ENCODE measurements around the gene FSCN2. TPM values are rescaled to one million over a fixed set of nuclear protein-coding genes. Genes with fewer than 3 reads are reported as not detected.

FSCN2 gene
- total RNA-seq, 1 donor from 2014 or later = 0.52 TPM

DNA sequence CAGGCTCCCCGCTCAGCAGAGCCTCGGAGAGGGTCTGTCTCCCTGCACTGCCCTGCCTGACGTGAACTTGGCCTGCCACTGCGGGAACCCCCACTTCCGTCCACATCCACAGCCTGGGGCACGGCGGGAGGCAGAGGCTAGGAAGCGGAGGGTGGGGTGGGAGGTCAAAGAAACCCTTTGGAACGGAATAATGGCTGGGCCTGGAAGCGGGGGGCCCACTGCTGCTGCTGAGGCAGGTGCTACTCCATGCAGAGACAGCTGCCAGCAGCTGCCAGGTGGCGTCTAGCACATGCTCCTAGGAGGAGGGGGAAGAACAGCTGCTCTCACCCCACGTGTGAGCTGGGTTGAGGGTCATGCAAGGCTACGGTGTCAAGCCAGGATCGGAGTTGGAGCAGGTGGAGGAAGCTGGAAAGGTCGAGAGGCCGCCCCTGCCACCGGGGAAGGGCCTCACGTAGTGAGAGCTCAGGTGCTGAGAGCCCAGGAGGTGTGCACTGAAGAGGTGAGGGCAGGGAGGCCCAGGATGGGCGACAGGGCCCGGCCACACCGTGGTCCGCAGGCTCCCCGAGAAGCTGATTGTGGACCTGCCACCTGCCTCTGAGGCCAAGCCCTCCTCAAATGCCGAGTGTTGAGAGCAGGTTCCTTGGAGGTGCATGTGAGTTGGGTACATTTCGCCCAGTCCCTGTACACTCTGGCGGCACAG lies 9.8 kb downstream of the FSCN2 start:
- H3K27ac Mint-ChIP-seq = no peak overlapping the region
- no peaks in the 10 kb centered on the region for H3K4me1 Mint-ChIP-seq (ENCODE audit: low read depth)
- intact Hi-C loops (cut with micrococcal nuclease) = loop anchor here (2.0 kb wide), 1 partner anchor 23 kb away; no protein-coding TSS in a partner anchor
- no peak for DNase-seq (ENCODE audit: low spot score)
- no peaks in the 10 kb centered on the region for H3K9me3 Mint-ChIP-seq
- H3K27me3 Mint-ChIP-seq (ENCODE audit: insufficient read depth) = peaks cover 11% of the 10 kb centered on the region
- H3K36me3 Mint-ChIP-seq (ENCODE audit: low read depth) = peaks cover 9% of the 10 kb centered on the region
- H3K4me3 Mint-ChIP-seq = no peak overlapping the region

DNA sequence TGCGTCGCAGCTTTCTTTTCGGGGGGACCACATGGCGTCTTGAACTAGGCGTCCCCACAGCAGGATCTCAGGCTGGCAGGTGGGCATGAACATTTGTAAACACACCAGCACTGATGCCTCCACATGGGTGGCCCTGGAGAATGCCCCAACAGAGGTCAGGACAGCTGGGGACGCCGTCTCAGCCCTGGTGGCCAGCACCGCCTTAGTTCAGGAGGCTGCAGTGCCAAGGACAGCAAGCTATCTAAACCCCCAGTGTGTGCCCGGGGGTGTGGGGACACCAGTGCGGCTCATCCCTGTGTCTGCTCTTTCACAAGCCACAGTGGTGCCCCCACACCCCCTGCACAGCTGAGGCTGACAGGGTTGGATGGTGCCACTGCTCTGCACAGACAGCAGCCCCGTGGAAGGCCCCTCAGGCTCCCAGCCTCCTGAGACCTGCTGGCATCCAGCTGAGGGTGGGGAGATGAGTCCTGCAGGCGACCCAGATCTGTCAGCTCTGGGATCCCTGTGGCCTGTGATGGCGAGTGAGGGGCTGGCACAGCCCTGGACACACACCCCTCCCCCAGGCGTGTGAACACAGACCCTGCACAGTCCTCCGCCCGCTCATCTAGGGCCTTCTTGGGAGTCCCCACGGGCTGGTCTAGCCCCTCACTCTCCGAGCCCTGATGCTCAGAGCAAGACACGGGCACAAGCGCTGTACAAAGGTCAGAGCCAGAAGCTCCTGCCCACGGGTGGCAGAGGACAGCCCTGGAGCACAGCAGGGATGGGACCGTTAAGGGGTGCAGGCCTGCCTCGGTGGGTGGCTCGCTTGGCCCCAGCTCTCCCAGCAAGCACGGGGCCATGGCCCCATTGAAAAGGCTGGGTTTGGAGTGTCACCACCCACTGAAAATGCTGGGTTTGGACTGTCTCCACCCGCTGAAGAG lies 10.7 kb downstream of the FSCN2 start:
- no peak for DNase-seq (ENCODE audit: low spot score)
- intact Hi-C loops (cut with micrococcal nuclease) = no loop called here
- H3K9me3 Mint-ChIP-seq = no peaks in the 10 kb centered on the region
- no peak overlapping the region for H3K27ac Mint-ChIP-seq
- peaks cover 9% of the 10 kb centered on the region for H3K36me3 Mint-ChIP-seq (ENCODE audit: low read depth)
- no peak overlapping the region for H3K4me3 Mint-ChIP-seq
- H3K4me1 Mint-ChIP-seq (ENCODE audit: low read depth) = no peaks in the 10 kb centered on the region
- peaks cover 11% of the 10 kb centered on the region for H3K27me3 Mint-ChIP-seq (ENCODE audit: insufficient read depth)

DNA sequence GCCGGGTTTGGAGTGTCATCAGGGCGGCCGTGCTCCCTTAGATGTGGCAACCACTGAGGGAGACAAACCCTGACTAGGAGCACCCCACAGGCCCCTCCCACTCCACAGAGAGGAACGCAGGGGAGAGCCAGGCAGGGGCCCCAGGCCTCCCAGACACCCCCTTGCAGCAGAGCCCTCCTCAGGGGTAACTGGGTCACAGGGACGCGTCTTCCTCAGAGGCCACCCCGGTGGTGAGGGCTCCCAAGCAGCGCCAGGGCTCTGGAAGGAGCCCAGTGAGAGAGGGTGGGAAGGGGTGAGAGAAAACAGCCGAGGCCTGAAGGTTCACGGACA lies 11.4 kb downstream of the FSCN2 start:
- H3K27ac Mint-ChIP-seq = no peak overlapping the region
- intact Hi-C loops (cut with micrococcal nuclease) = no loop called here
- no peaks in the 10 kb centered on the region for H3K4me1 Mint-ChIP-seq (ENCODE audit: low read depth)
- H3K27me3 Mint-ChIP-seq (ENCODE audit: insufficient read depth) = peaks cover 11% of the 10 kb centered on the region
- H3K36me3 Mint-ChIP-seq (ENCODE audit: low read depth) = peaks cover 9% of the 10 kb centered on the region
- H3K4me3 Mint-ChIP-seq = no peak overlapping the region
- H3K9me3 Mint-ChIP-seq = no peaks in the 10 kb centered on the region
- no peak for DNase-seq (ENCODE audit: low spot score)

- DNase-seq (ENCODE audit: low spot score) = no peak
- H3K4me3 Mint-ChIP-seq = no peak overlapping the region
- H3K27ac Mint-ChIP-seq = no peak overlapping the region
These were observed 11.9 kb downstream of the FSCN2 start for GRCh38 chr17:81539961-81540675.

DNA sequence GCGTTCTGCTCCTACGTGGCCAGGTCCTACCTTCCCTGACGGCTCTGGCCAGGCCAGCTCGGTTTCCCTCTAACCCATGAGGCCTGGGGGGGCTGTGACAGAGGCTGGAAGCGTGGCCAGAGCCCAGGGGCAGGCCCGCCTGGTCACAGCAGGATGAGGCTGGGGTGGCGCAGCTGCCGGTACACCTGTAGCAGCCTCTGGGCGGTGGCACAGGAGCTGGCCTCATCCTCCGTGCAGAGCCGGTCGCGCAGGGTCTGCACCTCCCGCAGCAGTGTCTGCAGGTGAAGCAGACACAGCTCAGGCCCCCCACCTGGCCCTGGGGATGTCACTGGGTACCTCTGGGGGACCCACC lies 12.5 kb downstream of the FSCN2 start:
- H3K27me3 Mint-ChIP-seq (ENCODE audit: insufficient read depth) = peaks cover 11% of the 10 kb centered on the region
- no peaks in the 10 kb centered on the region for H3K9me3 Mint-ChIP-seq
- H3K36me3 Mint-ChIP-seq (ENCODE audit: low read depth) = peaks cover 9% of the 10 kb centered on the region
- intact Hi-C loops (cut with micrococcal nuclease) = no loop called here
- no peak overlapping the region for H3K27ac Mint-ChIP-seq
- H3K4me3 Mint-ChIP-seq = no peak overlapping the region
- DNase-seq (ENCODE audit: low spot score) = no peak
- H3K4me1 Mint-ChIP-seq (ENCODE audit: low read depth) = no peaks in the 10 kb centered on the region

More at GRCh38 chr17:81539961-81540675, 11.9 kb downstream of the FSCN2 start:
- Mint-ChIP-seq H3K27me3 (ENCODE audit: insufficient read depth) (peaks cover 11% of the 10 kb centered on the region), H3K4me1 (ENCODE audit: low read depth) (no peaks in the 10 kb centered on the region), H3K36me3 (ENCODE audit: low read depth) (peaks cover 9% of the 10 kb centered on the region), H3K9me3 (no peaks in the 10 kb centered on the region)
- intact Hi-C loops (cut with micrococcal nuclease) = no loop called here

DNA sequence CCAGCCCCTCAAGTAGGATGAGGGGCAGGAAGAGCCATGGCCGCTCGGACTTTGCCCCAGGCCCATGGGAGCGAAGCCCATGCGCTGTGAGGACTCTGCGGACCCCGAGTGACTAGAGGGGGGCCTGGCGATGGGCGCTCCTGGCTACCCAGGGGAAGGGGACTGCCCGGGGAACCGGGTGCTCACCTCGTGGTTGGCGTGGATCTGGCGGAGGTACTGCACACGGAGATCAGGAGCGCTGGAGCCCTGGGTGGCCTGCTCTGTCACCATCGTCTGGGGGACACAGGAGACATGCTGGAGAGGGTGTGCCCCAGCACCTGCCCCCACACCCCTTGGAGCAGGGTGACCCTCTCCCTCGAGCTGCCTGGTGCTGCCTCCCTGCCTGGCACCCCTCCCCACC lies 12.9 kb downstream of the FSCN2 start:
- H3K27me3 Mint-ChIP-seq (ENCODE audit: insufficient read depth) = peaks cover 7% of the 10 kb centered on the region
- peaks cover 11% of the 10 kb centered on the region for H3K36me3 Mint-ChIP-seq (ENCODE audit: low read depth)

GRCh38 chr17:81542431-81543338 lies 14.5 kb downstream of the FSCN2 start:
- H3K4me1 Mint-ChIP-seq (ENCODE audit: low read depth) = no peaks in the 10 kb centered on the region
- intact Hi-C loops (cut with micrococcal nuclease) = no loop called here
- peaks cover 16% of the 10 kb centered on the region for H3K36me3 Mint-ChIP-seq (ENCODE audit: low read depth)
- no peaks in the 10 kb centered on the region for H3K9me3 Mint-ChIP-seq
- no peak overlapping the region for H3K27ac Mint-ChIP-seq
- H3K27me3 Mint-ChIP-seq (ENCODE audit: insufficient read depth) = peaks cover 3% of the 10 kb centered on the region
- DNase-seq (ENCODE audit: low spot score) = no peak
- no peak overlapping the region for H3K4me3 Mint-ChIP-seq

More for the DNA sequence above, 12.9 kb downstream of the FSCN2 start:
- intact Hi-C loops (cut with micrococcal nuclease) = no loop called here
- no peaks in the 10 kb centered on the region for H3K4me1 Mint-ChIP-seq (ENCODE audit: low read depth)
- no peak for DNase-seq (ENCODE audit: low spot score)
- H3K9me3 Mint-ChIP-seq = no peaks in the 10 kb centered on the region
- no peak overlapping the region for H3K4me3 Mint-ChIP-seq
- no peak overlapping the region for H3K27ac Mint-ChIP-seq

- Mint-ChIP-seq H3K27ac (no peak overlapping the region), H3K9me3 (no peaks in the 10 kb centered on the region), H3K27me3 (ENCODE audit: insufficient read depth) (no peaks in the 10 kb centered on the region), H3K4me1 (ENCODE audit: low read depth) (no peaks in the 10 kb centered on the region), H3K36me3 (ENCODE audit: low read depth) (peaks cover 13% of the 10 kb centered on the region), H3K4me3 (no peak overlapping the region)
- intact Hi-C loops (cut with micrococcal nuclease) = no loop called here
- DNase-seq (ENCODE audit: low spot score) = no peak
These were observed 15.1 kb downstream of the FSCN2 start for GRCh38 chr17:81543339-81543675.

DNA sequence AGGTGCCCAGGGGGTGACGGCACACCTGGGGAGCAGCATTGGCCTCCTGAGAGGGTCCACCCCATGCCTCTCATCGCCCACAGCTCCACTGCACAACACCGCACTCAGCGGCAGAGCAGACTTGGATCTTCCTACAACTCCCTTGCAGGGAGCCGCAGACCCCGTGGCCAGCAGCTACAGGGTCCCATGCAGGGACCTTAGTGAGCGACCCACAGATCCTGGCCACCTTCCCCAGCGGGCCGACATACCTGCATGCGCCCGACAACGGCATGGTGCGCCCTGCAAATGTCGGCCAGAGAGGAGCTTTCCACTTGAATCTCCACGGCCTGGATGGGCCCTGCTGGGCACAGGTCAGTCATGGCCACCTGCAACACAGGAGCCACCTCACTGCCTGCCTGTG lies 15.6 kb downstream of the FSCN2 start:
- DNase-seq (ENCODE audit: low spot score) = no peak
- no peaks in the 10 kb centered on the region for H3K9me3 Mint-ChIP-seq
- no peak overlapping the region for H3K27ac Mint-ChIP-seq
- H3K4me3 Mint-ChIP-seq = no peak overlapping the region
- H3K4me1 Mint-ChIP-seq (ENCODE audit: low read depth) = no peaks in the 10 kb centered on the region
- H3K36me3 Mint-ChIP-seq (ENCODE audit: low read depth) = peaks cover 11% of the 10 kb centered on the region
- no peaks in the 10 kb centered on the region for H3K27me3 Mint-ChIP-seq (ENCODE audit: insufficient read depth)
- intact Hi-C loops (cut with micrococcal nuclease) = no loop called here

- Mint-ChIP-seq H3K4me3 (no peak overlapping the region), H3K9me3 (no peaks in the 10 kb centered on the region), H3K36me3 (ENCODE audit: low read depth) (peaks cover 16% of the 10 kb centered on the region), H3K4me1 (ENCODE audit: low read depth) (peaks cover 4% of the 10 kb centered on the region), H3K27ac (no peak overlapping the region), H3K27me3 (ENCODE audit: insufficient read depth) (no peaks in the 10 kb centered on the region)
- intact Hi-C loops (cut with micrococcal nuclease) = no loop called here
- DNase-seq (ENCODE audit: low spot score) = no peak
These were observed 16.3 kb downstream of the FSCN2 start for GRCh38 chr17:81544281-81544974.

GRCh38 chr17:81545160-81545949 lies 17.2 kb downstream of the FSCN2 start:
- intact Hi-C loops (cut with micrococcal nuclease) = no loop called here
- Mint-ChIP-seq H3K4me3 (no peak overlapping the region), H3K36me3 (ENCODE audit: low read depth) (peaks cover 25% of the 10 kb centered on the region), H3K9me3 (no peaks in the 10 kb centered on the region), H3K27me3 (ENCODE audit: insufficient read depth) (no peaks in the 10 kb centered on the region), H3K4me1 (ENCODE audit: low read depth) (peaks cover 13% of the 10 kb centered on the region), H3K27ac (no peak overlapping the region)
- DNase-seq (ENCODE audit: low spot score) = no peak
